DND-41 (cell line): Measurements from ENCODE around the gene PJA1.

Experiments
- ATAC-seq: fragments of 200-7000 bp; cut with Tn5 transposase; 3 replicates; pipeline ENCODE4 v1.9.1; 2021; ENCODE audit warnings: low read depth; ENCODE audit not compliant: insufficient read depth
- DNase-seq: peaks from one replicate; pipeline ENCODE4 v3.0.0-alpha.2; 2020
- H2AFZ ChIP-seq: 2 replicates; pipeline ENCODE4 v1.6.0; 2012; ENCODE audit warnings: low read depth, low read length
- H3K27ac ChIP-seq: 2 replicates; pipeline ENCODE4 v1.5.1; 2012; ENCODE audit warnings: low read length, inconsistent platforms
- H3K27me3 ChIP-seq: fragments of 200-600 bp; sonication (generic); 2 replicates; pipeline ENCODE4 v1.6.0; 2012; ENCODE audit warnings: low read length, mild to moderate bottlenecking, inconsistent platforms; ENCODE audit not compliant: insufficient read depth, poor library complexity
- H3K36me3 ChIP-seq: 2 replicates; pipeline ENCODE4 v1.5.1; 2012; ENCODE audit warnings: low read length, inconsistent platforms; ENCODE audit not compliant: insufficient read depth
- H3K4me1 ChIP-seq: 2 replicates; pipeline ENCODE4 v1.5.1; 2012; ENCODE audit warnings: mild to moderate bottlenecking, low read length; ENCODE audit not compliant: insufficient read depth
- H3K4me2 ChIP-seq: 2 replicates; pipeline ENCODE4 v1.6.0; 2012; ENCODE audit warnings: mild to moderate bottlenecking, moderate library complexity, low read length, inconsistent platforms; ENCODE audit not compliant: insufficient read depth
- H3K4me3 ChIP-seq, 2 experiments: fragments of 200-600 bp in 1 of 2; shearing (Covaris generic) in 1 of 2; 2 replicates each; pipeline ENCODE4 v1.5.1; 2012 to 2016; ENCODE audit warnings: inconsistent platforms in 2 of 2, low read length in 2 of 2, mild to moderate bottlenecking in 2 of 2, low read depth in 1 of 2, moderate library complexity in 1 of 2
- H3K79me2 ChIP-seq: 2 replicates; pipeline ENCODE4 v1.6.0; 2012; ENCODE audit warnings: low read length, inconsistent platforms; ENCODE audit not compliant: insufficient read depth
- H3K9ac ChIP-seq: 2 replicates; pipeline ENCODE4 v1.6.0; 2012; ENCODE audit warnings: low read depth, mild to moderate bottlenecking, inconsistent platforms, low read length, moderate library complexity
- H3K9me3 ChIP-seq: 2 replicates; pipeline ENCODE4 v1.5.1; 2012; ENCODE audit warnings: low read length, moderate library complexity, mild to moderate bottlenecking, inconsistent platforms; ENCODE audit not compliant: insufficient read depth, severe bottlenecking
- H4K20me1 ChIP-seq: 2 replicates; pipeline ENCODE4 v1.6.0; 2012; ENCODE audit warnings: low read length; ENCODE audit not compliant: insufficient read depth
- CTCF ChIP-seq: IDR thresholded peaks from 2 replicates; pipeline ENCODE4 v1.5.1; 2012; ENCODE audit warnings: borderline replicate concordance, low read length, moderate library complexity, mild to moderate bottlenecking; ENCODE audit not compliant: poor library complexity, severe bottlenecking; ENCODE audit errors: extremely low read depth
- EZH2 ChIP-seq: IDR thresholded peaks from 3 replicates; pipeline ENCODE4 v1.6.1; 2012; ENCODE audit warnings: borderline replicate concordance, low read depth, mild to moderate bottlenecking, moderate library complexity, low read length, inconsistent platforms; ENCODE audit not compliant: severe bottlenecking

Gene PJA1

DNA sequence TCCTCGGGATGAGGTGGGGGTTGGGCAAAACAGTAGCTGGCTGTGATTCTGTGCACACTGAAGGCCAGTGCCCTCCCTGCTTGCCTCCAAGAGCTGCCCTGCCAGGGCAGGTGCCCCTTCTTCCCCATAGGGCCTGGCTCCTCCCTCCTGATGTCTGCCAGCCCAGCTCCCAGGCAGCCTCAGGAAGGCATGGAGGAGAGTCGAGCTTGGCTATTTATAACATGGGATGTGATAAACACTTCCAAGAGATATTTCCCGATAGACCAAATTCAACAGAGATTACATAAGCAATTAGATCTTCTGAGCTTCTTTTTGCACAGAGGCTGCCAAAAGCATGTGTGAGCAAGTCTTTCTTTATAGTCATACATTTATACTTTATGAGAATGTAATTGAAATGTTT, 45.3 kb upstream of the PJA1 start:
- H3K9me3 ChIP-seq, result no peaks in the 10 kb centered on the region
- no peak for ATAC-seq
- no peak overlapping the region for H2AFZ ChIP-seq
- no peak overlapping the region for H3K4me3 ChIP-seq
- no peaks in the 10 kb centered on the region for H3K36me3 ChIP-seq
- no peak for DNase-seq
- no peak overlapping the region for H3K9ac ChIP-seq
- H3K27me3 ChIP-seq, result no peaks in the 10 kb centered on the region
- H3K4me1 ChIP-seq, result no peaks in the 10 kb centered on the region
- no peak overlapping the region for H3K4me2 ChIP-seq
- no peak for TF ChIP-seq EZH2
- no peak for TF ChIP-seq CTCF
- H4K20me1 ChIP-seq, result no peaks in the 10 kb centered on the region
- no peaks in the 10 kb centered on the region for H3K79me2 ChIP-seq
- H3K27ac ChIP-seq, result no peak overlapping the region

- Histone ChIP-seq H3K4me1 (no peaks in the 10 kb centered on the region), H3K9me3 (no peaks in the 10 kb centered on the region), H3K4me2 (no peak overlapping the region), H3K36me3 (no peaks in the 10 kb centered on the region), H2AFZ (no peak overlapping the region), H4K20me1 (no peaks in the 10 kb centered on the region), H3K27me3 (no peaks in the 10 kb centered on the region), H3K79me2 (no peaks in the 10 kb centered on the region), H3K4me3 (no peak overlapping the region), H3K27ac (no peak overlapping the region), H3K9ac (no peak overlapping the region)
- DNase-seq (no peak), ATAC-seq (no peak)
- TF ChIP-seq EZH2 (no peak), CTCF (no peak)
Observed at GRCh38 chrX:69207216-69207615, 42.0 kb upstream of the PJA1 start.

- H3K9me3 ChIP-seq, result no peaks in the 10 kb centered on the region
- ATAC-seq, result no peak
- TF ChIP-seq CTCF, result no peak
- no peak for TF ChIP-seq EZH2
Observed at GRCh38 chrX:69203638-69204037, 38.4 kb upstream of the PJA1 start.

DNA sequence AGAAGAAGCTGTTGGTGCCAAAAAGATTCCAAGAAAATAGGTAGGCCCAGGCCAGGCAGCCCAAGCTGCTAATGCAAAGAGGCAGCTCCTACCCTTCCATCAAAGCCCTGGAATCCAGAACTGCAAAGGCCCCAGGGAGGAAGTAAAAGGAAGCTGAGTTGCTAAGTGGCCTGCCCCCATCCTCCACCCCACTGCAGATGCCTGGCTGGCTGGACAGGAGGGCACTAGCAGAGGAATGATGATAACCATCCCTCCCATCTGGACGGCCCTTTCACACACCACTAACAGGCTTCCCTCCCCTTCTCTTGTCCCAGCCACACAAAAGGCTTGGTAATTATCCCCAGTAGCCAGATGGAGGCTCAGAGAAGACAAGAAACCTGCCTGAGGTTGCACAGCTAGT, 32.4 kb upstream of the PJA1 start:
- Histone ChIP-seq H3K27me3 (no peaks in the 10 kb centered on the region), H3K4me3 (no peak overlapping the region), H3K79me2 (no peaks in the 10 kb centered on the region), H3K9me3 (no peaks in the 10 kb centered on the region), H3K4me1 (no peaks in the 10 kb centered on the region), H2AFZ (no peak overlapping the region), H3K36me3 (no peaks in the 10 kb centered on the region), H3K9ac (no peak overlapping the region), H4K20me1 (no peaks in the 10 kb centered on the region), H3K4me2 (no peak overlapping the region), H3K27ac (no peak overlapping the region)
- no peak for DNase-seq
- no peak for TF ChIP-seq EZH2
- ATAC-seq, result no peak

More at GRCh38 chrX:69203638-69204037, 38.4 kb upstream of the PJA1 start:
- Histone ChIP-seq H3K27ac (no peak overlapping the region), H4K20me1 (no peaks in the 10 kb centered on the region), H3K36me3 (no peaks in the 10 kb centered on the region), H3K4me2 (no peak overlapping the region), H3K9ac (no peak overlapping the region), H3K27me3 (no peaks in the 10 kb centered on the region), H3K4me1 (no peaks in the 10 kb centered on the region), H3K79me2 (no peaks in the 10 kb centered on the region), H3K4me3 (no peak overlapping the region), H2AFZ (no peak overlapping the region)
- no peak for DNase-seq
